Breast epithelium (tissue), 4 donors: ENCODE data around the gene CABP7. TPM values are rescaled to one million over a fixed set of nuclear protein-coding genes. Genes with fewer than 3 reads are reported as not detected.

Experiments used
- DNase-seq, 2 donors: peaks; one replicate each; pipeline ENCODE4 v3.0.0-alpha.2; 2019; ENCODE audit warnings: low spot score in 2 of 2
- H3K27ac ChIP-seq, 2 donors: fragments of 200-600 bp; sonication (generic) in 1 of 2; one replicate each; pipeline ENCODE4 v1.5.1; 2016 to 2019; ENCODE audit warnings: mild to moderate bottlenecking in 1 of 2
- H3K27me3 ChIP-seq, 2 donors: fragments of 200-600 bp; sonication (generic) in 1 of 2; one replicate each; pipeline versions ENCODE4 v1.5.1 to v1.6.0; 2017 to 2019; ENCODE audit warnings: control low read depth in 1 of 2, mild to moderate bottlenecking in 1 of 2
- H3K36me3 ChIP-seq: fragments of 200-600 bp; one replicate; pipeline ENCODE4 v1.5.1; 2019
- H3K4me1 ChIP-seq, 2 donors: fragments of 200-600 bp; sonication (generic); one replicate each; pipeline ENCODE4 v1.5.1; 2016 to 2019; ENCODE audit warnings: control low read depth in 1 of 2
- H3K4me3 ChIP-seq, 3 donors: fragments of 200-600 bp; sonication (generic); 1 replicate in 2 of 3; 2 replicates in 1 of 3; pipeline ENCODE4 v1.5.1; 2016 to 2019; ENCODE audit warnings: mild to moderate bottlenecking in 3 of 3, moderate library complexity in 2 of 3
- H3K9me3 ChIP-seq, 2 donors: fragments of 200-600 bp; sonication (generic) in 1 of 2; one replicate each; pipeline ENCODE4 v1.5.1; 2016 to 2019; ENCODE audit warnings: control low read depth in 1 of 2
- CTCF ChIP-seq, 3 donors: fragments of 450-650 bp; IDR thresholded peaks; one replicate each; pipeline ENCODE4 v1.5.1; 2016 to 2017; ENCODE audit warnings: antibody characterized with exemption in 3 of 3, mild to moderate bottlenecking in 3 of 3, moderate library complexity in 3 of 3
- POLR2A ChIP-seq: fragments of 450-650 bp; IDR thresholded peaks from one replicate; pipeline ENCODE4 v1.6.1; 2016; ENCODE audit warnings: antibody characterized with exemption, mild to moderate bottlenecking, moderate library complexity
- POLR2AphosphoS5 ChIP-seq, 3 donors: sonication (generic); formaldehyde crosslinking; IDR thresholded peaks; one replicate each; pipeline ENCODE4 v1.6.1; 2017; ENCODE audit warnings: antibody characterized with exemption in 3 of 3
- intact Hi-C: fragments of 100-400 bp; cut with DNase I; formaldehyde crosslinking; loops from one replicate; pipeline ENCODE4 v1.15.1; 2023; ENCODE audit warnings: low total_unique reads
- total RNA-seq, 3 donors: library from RNA; depleted of rRNA; stranded (reverse); fragments of >200 nt; gene quantifications; one replicate each; pipeline ENCODE4 v1.1.0, GENCODE V29; 2016

The CABP7 gene
- total RNA-seq, 3 donors from 2014 or later, result not detected

DNA sequence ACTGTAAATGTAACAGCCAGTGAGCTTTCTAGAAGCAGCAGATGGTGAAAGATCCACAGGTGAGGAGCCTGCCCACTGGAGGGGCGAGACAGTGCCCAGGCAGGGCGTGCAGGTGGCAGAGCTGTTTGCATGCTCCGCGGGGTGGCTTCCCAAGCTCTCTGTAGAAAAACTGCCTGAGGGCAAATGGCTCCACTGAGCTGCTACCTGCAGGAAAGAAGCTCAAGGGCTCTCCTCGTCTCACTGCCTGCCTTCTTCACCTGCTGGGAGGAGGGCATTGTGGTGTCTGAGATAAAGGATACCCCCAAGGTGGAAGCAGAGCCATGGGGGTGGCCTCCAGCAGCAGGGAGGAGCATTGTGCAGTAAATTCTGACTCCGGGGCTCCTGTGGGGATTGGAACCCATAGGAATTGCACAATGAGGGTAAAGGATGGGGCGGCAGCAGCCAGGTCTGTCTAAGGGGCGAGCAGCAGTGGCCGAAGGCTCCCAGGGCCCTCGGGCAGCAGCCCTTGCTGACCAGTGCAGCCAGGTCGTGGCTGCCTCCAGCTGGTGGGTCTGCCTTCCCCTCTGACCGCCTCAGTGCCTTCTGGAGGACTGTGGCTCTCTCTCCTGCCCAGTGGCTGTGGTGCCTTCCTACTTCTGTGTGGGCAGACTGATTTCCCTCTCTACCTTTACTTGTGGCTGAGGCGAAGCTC is 28.0 kb upstream of the CABP7 start:
- no peaks in the 10 kb centered on the region for H3K9me3 ChIP-seq
- H3K36me3 ChIP-seq, result no peaks in the 10 kb centered on the region
- no peak for DNase-seq

DNA sequence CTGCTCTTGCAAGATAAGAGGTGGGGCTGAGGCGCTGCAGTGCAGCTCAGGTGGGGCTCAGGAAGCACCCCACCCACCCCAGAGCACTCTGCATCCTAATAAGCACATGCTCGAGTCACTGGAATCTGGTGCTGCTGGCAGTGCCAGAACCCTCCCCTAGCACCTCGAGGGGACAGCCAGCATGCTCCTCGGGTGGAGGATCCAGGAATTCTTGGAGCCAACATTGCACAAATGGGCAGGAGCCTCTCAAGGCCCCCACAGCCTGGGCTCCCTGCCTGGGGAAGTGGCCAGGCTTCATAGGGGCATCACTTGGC is 27.5 kb upstream of the CABP7 start:
- Histone ChIP-seq H3K4me3 (no peak overlapping the region), H3K27me3 (no peaks in the 10 kb centered on the region), H3K36me3 (no peaks in the 10 kb centered on the region), H3K9me3 (no peaks in the 10 kb centered on the region), H3K4me1 (peaks cover 0 to 14% of the 10 kb centered on the region in 2 donors), H3K27ac (no peak overlapping the region)
- TF ChIP-seq POLR2A (no peak), CTCF (IDR thresholded peaks at IDR 0.05) (no peak), POLR2AphosphoS5 (IDR thresholded peaks at IDR 0.05) (no peak)
- intact Hi-C loops, result no loop called here
- DNase-seq, result no peak

More for the DNA sequence above, 28.0 kb upstream of the CABP7 start:
- Histone ChIP-seq H3K27ac (no peak overlapping the region), H3K27me3 (no peaks in the 10 kb centered on the region), H3K4me3 (no peak overlapping the region), H3K4me1 (peaks cover 0 to 14% of the 10 kb centered on the region in 2 donors)
- no peak for TF ChIP-seq POLR2A
- no peak for TF ChIP-seq POLR2AphosphoS5 (IDR thresholded peaks at IDR 0.05)
- TF ChIP-seq CTCF (IDR thresholded peaks at IDR 0.05), result no peak
- intact Hi-C loops, result no loop called here

- TF ChIP-seq POLR2AphosphoS5 (IDR thresholded peaks at IDR 0.05) (no peak), CTCF (IDR thresholded peaks at IDR 0.05) (no peak), POLR2A (no peak)
- Histone ChIP-seq H3K4me1 (peaks cover 0 to 14% of the 10 kb centered on the region in 2 donors), H3K27ac (no peak overlapping the region), H3K9me3 (no peaks in the 10 kb centered on the region), H3K4me3 (no peak overlapping the region), H3K27me3 (no peaks in the 10 kb centered on the region), H3K36me3 (no peaks in the 10 kb centered on the region)
- intact Hi-C loops, result no loop called here
- DNase-seq, result no peak
Measured at GRCh38 chr22:29693161-29693560, 26.6 kb upstream of the CABP7 start.

DNA sequence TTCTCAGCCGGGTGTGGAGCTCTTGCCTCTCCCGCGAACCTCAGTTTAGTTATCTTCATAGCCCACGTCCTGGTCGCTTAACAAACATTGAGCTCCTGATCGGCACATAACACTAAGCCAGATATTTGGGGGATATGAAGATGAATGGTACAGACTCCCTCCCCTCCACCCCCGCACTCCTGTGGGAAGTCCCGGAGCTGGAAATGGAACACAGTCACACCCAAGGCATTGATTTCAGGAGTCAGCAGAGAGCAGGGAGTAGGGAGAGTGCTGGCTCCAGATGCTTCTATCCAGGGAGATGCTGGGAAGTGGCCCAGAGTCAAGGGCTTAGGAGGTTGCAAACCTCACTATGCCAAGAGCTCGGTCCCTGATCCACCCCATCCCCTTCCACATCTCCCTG is 26.1 kb upstream of the CABP7 start:
- TF ChIP-seq CTCF (IDR thresholded peaks at IDR 0.05) (no peak), POLR2A (no peak), POLR2AphosphoS5 (IDR thresholded peaks at IDR 0.05) (no peak)
- Histone ChIP-seq H3K9me3 (no peaks in the 10 kb centered on the region), H3K36me3 (no peaks in the 10 kb centered on the region), H3K4me1 (peaks cover 0 to 14% of the 10 kb centered on the region in 2 donors), H3K27me3 (no peaks in the 10 kb centered on the region), H3K27ac (no peak overlapping the region), H3K4me3 (no peak overlapping the region)
- intact Hi-C loops, result no loop called here
- DNase-seq, result no peak

DNA sequence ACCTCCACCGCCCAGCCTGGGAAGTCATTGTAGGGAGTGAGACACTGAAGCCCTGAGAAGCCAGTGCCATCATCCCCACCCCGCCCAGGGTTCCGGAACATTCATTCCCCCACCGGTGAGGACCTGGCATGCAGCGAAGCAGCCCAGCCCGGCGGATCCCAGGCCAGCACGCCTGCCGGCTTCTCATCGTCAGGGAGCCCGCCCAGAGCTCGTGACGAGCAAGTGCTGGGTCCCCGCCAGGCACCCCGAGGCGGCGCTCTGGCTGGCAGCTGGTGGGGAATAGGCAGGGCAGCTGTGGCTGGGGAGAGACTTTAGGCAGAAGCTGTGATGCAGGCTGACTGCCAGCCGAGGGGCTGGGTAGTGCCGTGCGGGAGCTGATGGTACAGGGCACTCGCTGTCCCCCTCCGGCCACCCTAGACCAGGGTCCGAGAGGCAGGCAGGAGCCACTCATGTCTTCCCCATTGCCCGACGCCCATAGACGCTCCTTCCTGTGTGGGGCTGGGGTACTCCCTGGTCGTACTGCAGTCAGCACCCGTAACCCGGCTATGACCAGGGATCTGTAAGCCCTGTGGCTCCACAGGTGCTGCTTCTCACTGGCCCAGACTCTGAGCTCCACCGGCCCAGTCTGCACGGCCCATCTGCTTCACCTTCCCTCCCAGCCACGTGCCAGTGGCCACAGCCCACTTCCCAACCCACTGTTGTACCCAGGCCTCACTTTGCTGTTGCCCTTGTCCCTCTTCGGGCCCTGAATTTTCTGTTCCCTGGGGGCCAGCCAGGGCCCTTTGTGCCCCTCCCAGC is 24.5 kb upstream of the CABP7 start:
- Histone ChIP-seq H3K27me3 (no peaks in the 10 kb centered on the region), H3K4me3 (no peak overlapping the region), H3K9me3 (no peaks in the 10 kb centered on the region), H3K36me3 (no peaks in the 10 kb centered on the region), H3K27ac (no peak overlapping the region), H3K4me1 (peaks cover 0 to 14% of the 10 kb centered on the region in 2 donors)
- no peak for TF ChIP-seq POLR2AphosphoS5 (IDR thresholded peaks at IDR 0.05)
- TF ChIP-seq CTCF (IDR thresholded peaks at IDR 0.05), result no peak
- no peak for TF ChIP-seq POLR2A
- intact Hi-C loops, result no loop called here
- DNase-seq, result peak; percentile 60 to 76
